ENCODE data around the gene PCDHGA6.
"Not testable (repeated sequence)": the region's sequence is repeated elsewhere in the genome, so short reads cannot be mapped to it uniquely, and the experiment has no call there.

Gene PCDHGA6

GRCh38 chr5:141373673-141374317 lies at the start of gene PCDHGA6:
Gene PCDHGA6 (plus strand): TSS chr5:141373891. CDS start chr5:141374084, 193 bp downstream.
- peak; percentile 3 for DNase-seq (ENCODE audit: low spot score)

GRCh38 chr5:141326088-141326854 lies 47.4 kb upstream of the PCDHGA6 start:
- peak; percentile 16 for DNase-seq (ENCODE audit: low spot score)

- no peak for DNase-seq (ENCODE audit: low spot score)
These were observed 45.5 kb upstream of the PCDHGA6 start for GRCh38 chr5:141328231-141328630.

GRCh38 chr5:141330299-141331080 lies 43.2 kb upstream of the PCDHGA6 start, which contains the start of gene PCDHGA1:
Gene PCDHGA1 (plus strand): TSS chr5:141330514.
- peak; percentile 28 for DNase-seq (ENCODE audit: low spot score)

- not testable (repeated sequence) for DNase-seq (ENCODE audit: low spot score)
These were observed 41.1 kb upstream of the PCDHGA6 start for GRCh38 chr5:141332571-141332970.

- DNase-seq (ENCODE audit: low spot score): peak; percentile 9
These were observed 35.0 kb upstream of the PCDHGA6 start, which contains the start of gene PCDHGA2 for GRCh38 chr5:141338538-141339306. Gene PCDHGA2 (plus strand): TSS chr5:141338760.

- not testable (repeated sequence) for DNase-seq (ENCODE audit: low spot score)
These were observed 32.8 kb upstream of the PCDHGA6 start for GRCh38 chr5:141340781-141341354.

- no peak for DNase-seq (ENCODE audit: low spot score)
These were observed 30.9 kb upstream of the PCDHGA6 start for GRCh38 chr5:141342773-141343172.

GRCh38 chr5:141343242-141343952 lies 30.3 kb upstream of the PCDHGA6 start, which contains the start of gene PCDHGA3:
Gene PCDHGA3 (plus strand): TSS chr5:141343829. CDS start chr5:141344034, 205 bp downstream.
- no peak for DNase-seq (ENCODE audit: low spot score)

GRCh38 chr5:141343953-141344463 lies 29.7 kb upstream of the PCDHGA6 start:
- DNase-seq (ENCODE audit: low spot score): no peak

- no peak for DNase-seq (ENCODE audit: low spot score)
These were observed 28.4 kb upstream of the PCDHGA6 start for GRCh38 chr5:141345327-141345726.

GRCh38 chr5:141346017-141346416 lies 27.7 kb upstream of the PCDHGA6 start:
- not testable (repeated sequence) for DNase-seq (ENCODE audit: low spot score)

- peak; percentile 61 for DNase-seq (ENCODE audit: low spot score)
These were observed 23.6 kb upstream of the PCDHGA6 start, which contains the start of gene PCDHGB1 for GRCh38 chr5:141349917-141350619. Gene PCDHGB1 (plus strand): TSS chr5:141350099. CDS start chr5:141350261, 162 bp downstream.

- DNase-seq (ENCODE audit: low spot score): no peak
These were observed 22.1 kb upstream of the PCDHGA6 start for GRCh38 chr5:141351591-141351990.

- DNase-seq (ENCODE audit: low spot score): no peak
These were observed 18.7 kb upstream of the PCDHGA6 start, which contains the start of gene PCDHGA4 for GRCh38 chr5:141354900-141355469. Gene PCDHGA4 (plus strand): TSS chr5:141355021. CDS start chr5:141355108, 87 bp downstream.

- no peak for DNase-seq (ENCODE audit: low spot score)
These were observed 18.1 kb upstream of the PCDHGA6 start for GRCh38 chr5:141355641-141356040.

GRCh38 chr5:141356133-141356532 lies 17.6 kb upstream of the PCDHGA6 start:
- DNase-seq (ENCODE audit: low spot score): no peak

- DNase-seq (ENCODE audit: low spot score): no peak
These were observed 16.7 kb upstream of the PCDHGA6 start for GRCh38 chr5:141356950-141357349.

Data from COLO829 (cell line).